Osteocyte (in vitro differentiated cells): ENCODE results near the gene PHLPP1. TPM values are rescaled to one million over a fixed set of nuclear protein-coding genes. Genes with fewer than 3 reads are reported as not detected.

Experiments used
- DNase-seq: peaks from one replicate; pipeline ENCODE4 v3.0.0; 2021; ENCODE audit warnings: mixed read lengths; ENCODE audit not compliant: unreplicated experiment; ENCODE audit errors: extremely low spot score
- H3K27ac Mint-ChIP-seq: one replicate; pipeline ENCODE4 v1.8.0; 2021; ENCODE audit warnings: mild to moderate bottlenecking, mixed read lengths; ENCODE audit not compliant: unreplicated experiment
- H3K27me3 Mint-ChIP-seq: one replicate; pipeline ENCODE4 v1.8.0; 2021; ENCODE audit warnings: mixed read lengths; ENCODE audit not compliant: unreplicated experiment
- H3K36me3 Mint-ChIP-seq: one replicate; pipeline ENCODE4 v1.8.0; 2021; ENCODE audit warnings: mixed read lengths; ENCODE audit not compliant: unreplicated experiment
- H3K4me1 Mint-ChIP-seq: one replicate; pipeline ENCODE4 v1.8.0; 2021; ENCODE audit warnings: mixed read lengths; ENCODE audit not compliant: unreplicated experiment
- H3K4me3 Mint-ChIP-seq: one replicate; pipeline ENCODE4 v1.8.0; 2021; ENCODE audit warnings: mild to moderate bottlenecking, moderate library complexity, mixed read lengths; ENCODE audit not compliant: unreplicated experiment
- H3K9me3 Mint-ChIP-seq: one replicate; pipeline ENCODE4 v1.8.0; 2021; ENCODE audit warnings: mixed read lengths; ENCODE audit not compliant: unreplicated experiment
- total RNA-seq: library from RNA; stranded (reverse); gene quantifications from 2 replicates; pipeline ENCODE4 v1.2.1, GENCODE V29; 2021
- TF ChIP-seq, protein P1 (sequence below): fragments of 200-600 bp; sonication (generic); IDR thresholded peaks from 2 replicates; pipeline ENCODE4 v1.5.0; 2021; ENCODE audit warnings: antibody characterized with exemption, mild to moderate bottlenecking, moderate library complexity

The PHLPP1 gene
- total RNA-seq, 1 donor from 2014 or later = 19.6 TPM

DNA sequence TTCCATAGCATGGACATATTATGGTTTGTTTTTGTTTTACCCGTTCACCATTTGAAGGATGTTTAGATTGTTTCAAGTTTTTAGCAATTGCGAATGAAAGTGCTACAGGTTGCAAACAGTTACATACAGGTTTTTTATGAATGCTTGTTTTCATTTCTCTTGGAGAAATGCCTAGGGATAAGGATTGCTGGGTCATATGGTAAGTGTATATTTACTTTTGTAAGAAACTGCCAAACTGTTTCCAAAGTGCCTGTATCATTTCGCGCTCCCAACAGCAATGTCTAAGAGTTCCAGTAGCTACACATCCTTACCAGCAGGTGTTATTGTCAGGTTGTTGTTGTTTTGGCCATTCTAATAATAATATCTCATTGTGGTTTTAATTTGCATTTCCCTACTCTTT is 251.7 kb downstream of the PHLPP1 start:
- TF ChIP-seq, protein P1, sequence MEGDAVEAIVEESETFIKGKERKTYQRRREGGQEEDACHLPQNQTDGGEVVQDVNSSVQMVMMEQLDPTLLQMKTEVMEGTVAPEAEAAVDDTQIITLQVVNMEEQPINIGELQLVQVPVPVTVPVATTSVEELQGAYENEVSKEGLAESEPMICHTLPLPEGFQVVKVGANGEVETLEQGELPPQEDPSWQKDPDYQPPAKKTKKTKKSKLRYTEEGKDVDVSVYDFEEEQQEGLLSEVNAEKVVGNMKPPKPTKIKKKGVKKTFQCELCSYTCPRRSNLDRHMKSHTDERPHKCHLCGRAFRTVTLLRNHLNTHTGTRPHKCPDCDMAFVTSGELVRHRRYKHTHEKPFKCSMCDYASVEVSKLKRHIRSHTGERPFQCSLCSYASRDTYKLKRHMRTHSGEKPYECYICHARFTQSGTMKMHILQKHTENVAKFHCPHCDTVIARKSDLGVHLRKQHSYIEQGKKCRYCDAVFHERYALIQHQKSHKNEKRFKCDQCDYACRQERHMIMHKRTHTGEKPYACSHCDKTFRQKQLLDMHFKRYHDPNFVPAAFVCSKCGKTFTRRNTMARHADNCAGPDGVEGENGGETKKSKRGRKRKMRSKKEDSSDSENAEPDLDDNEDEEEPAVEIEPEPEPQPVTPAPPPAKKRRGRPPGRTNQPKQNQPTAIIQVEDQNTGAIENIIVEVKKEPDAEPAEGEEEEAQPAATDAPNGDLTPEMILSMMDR = no peak
- H3K4me3 Mint-ChIP-seq = no peak overlapping the region
- DNase-seq = no peak
- peaks cover 2% of the 10 kb centered on the region for H3K4me1 Mint-ChIP-seq
- no peaks in the 10 kb centered on the region for H3K27me3 Mint-ChIP-seq
- no peak overlapping the region for H3K27ac Mint-ChIP-seq
- no peaks in the 10 kb centered on the region for H3K9me3 Mint-ChIP-seq
- peaks cover 41% of the 10 kb centered on the region for H3K36me3 Mint-ChIP-seq

GRCh38 chr18:62973689-62974088 is 258.3 kb downstream of the PHLPP1 start:
- peaks cover 31% of the 10 kb centered on the region for H3K36me3 Mint-ChIP-seq
- TF ChIP-seq, protein P1 = no peak
- no peaks in the 10 kb centered on the region for H3K27me3 Mint-ChIP-seq
- H3K9me3 Mint-ChIP-seq = no peaks in the 10 kb centered on the region
- no peak for DNase-seq
- H3K4me3 Mint-ChIP-seq = no peak overlapping the region
- H3K4me1 Mint-ChIP-seq = no peaks in the 10 kb centered on the region
- no peak overlapping the region for H3K27ac Mint-ChIP-seq

DNA sequence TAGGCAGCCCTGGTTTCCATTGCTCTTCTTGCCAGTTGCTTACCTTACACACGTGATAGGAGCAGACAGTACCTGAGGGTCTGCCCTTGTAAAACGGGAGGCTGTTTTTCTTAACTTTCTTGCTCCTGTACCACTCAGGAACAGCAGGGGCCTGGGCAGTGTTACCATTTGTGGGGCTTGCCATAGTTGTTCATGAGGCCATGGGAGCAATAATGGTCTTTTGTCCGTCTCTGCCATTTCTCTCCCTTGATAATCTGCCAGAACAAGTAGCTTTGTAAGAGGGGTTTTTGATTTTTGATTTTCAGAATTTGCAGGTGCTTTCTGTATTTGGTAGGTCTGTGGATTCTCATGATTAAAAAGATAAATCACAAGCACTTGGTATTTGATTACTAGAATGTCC is 259.0 kb downstream of the PHLPP1 start:
- no peaks in the 10 kb centered on the region for H3K9me3 Mint-ChIP-seq
- TF ChIP-seq, protein P1 = no peak
- no peak overlapping the region for H3K4me3 Mint-ChIP-seq
- no peak for DNase-seq
- peaks cover 32% of the 10 kb centered on the region for H3K36me3 Mint-ChIP-seq
- no peak overlapping the region for H3K27ac Mint-ChIP-seq
- H3K27me3 Mint-ChIP-seq = no peaks in the 10 kb centered on the region
- H3K4me1 Mint-ChIP-seq = no peaks in the 10 kb centered on the region

DNA sequence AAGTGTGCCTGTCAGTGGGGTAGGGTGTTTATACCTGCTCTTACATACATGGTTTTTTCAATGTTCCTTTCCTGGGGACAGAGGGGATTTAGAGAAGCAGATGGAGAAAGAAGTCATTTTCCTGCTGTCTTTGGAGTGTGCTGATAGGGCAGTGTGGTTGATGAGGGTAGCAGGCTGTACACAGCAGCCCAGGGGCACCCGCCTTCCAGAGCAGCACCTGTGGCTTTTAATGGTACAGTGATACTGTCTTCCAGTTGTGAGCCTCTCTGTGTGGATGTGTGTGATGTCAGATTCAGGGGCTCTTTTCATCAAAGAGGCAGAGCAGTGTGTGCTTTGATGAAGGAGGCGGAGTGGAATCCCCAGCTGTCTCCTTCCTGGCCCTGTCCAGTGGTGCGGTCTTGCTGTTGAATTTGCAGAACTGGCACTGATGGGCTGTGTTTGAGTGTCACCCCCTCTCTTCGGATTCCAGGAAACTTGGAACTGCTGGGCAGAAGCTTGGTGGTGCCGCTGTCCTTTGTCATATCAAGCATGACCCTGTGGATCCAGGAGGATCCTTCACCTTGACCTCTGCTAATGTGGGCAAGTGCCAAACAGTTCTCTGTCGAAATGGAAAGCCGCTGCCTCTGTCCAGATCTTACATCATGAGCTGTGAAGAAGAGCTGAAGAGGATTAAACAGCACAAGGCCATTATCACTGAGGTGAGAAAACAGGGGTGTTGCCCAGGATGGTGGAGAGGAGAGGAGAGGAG is 259.8 kb downstream of the PHLPP1 start:
- Mint-ChIP-seq H3K27ac (no peak overlapping the region), H3K36me3 (peaks cover 26% of the 10 kb centered on the region), H3K4me1 (no peaks in the 10 kb centered on the region), H3K9me3 (no peaks in the 10 kb centered on the region), H3K27me3 (no peaks in the 10 kb centered on the region), H3K4me3 (no peak overlapping the region)
- no peak for DNase-seq
- TF ChIP-seq, protein P1 = no peak

DNA sequence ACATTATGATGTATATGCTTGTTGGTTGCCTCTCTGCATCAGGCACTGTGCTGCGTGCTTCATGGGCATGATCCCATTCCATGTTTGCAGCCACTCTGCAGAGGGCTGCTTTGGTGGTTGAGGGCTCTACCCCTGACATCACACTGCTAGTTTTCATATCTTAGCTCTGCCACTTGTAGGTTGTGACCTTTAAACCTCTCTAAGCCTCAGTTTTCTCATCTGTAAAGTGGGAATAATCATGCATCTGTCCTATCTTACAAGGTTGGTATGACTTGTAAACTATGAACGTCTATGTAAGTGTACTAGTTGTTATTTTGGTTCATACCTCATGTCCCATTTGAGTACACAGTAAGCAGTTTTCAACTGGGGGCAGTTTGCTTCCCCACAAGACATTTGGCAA is 260.4 kb downstream of the PHLPP1 start:
- DNase-seq = no peak
- Mint-ChIP-seq H3K4me3 (no peak overlapping the region), H3K27me3 (no peaks in the 10 kb centered on the region), H3K36me3 (peaks cover 26% of the 10 kb centered on the region), H3K27ac (no peak overlapping the region), H3K4me1 (no peaks in the 10 kb centered on the region), H3K9me3 (no peaks in the 10 kb centered on the region)
- TF ChIP-seq, protein P1 = no peak
